HG03571 (cell line): ENCODE measurements around the gene OR8S1.
"Not testable (repeated sequence)": the region's sequence is repeated elsewhere in the genome, so short reads cannot be mapped to it uniquely, and the experiment has no call there.

Experiments used
- ATAC-seq: cut with Tn5 transposase; IDR thresholded peaks from one replicate; pipeline ENCODE4 v1.9.1; 2021; ENCODE audit not compliant: unreplicated experiment

Gene OR8S1, protein sequence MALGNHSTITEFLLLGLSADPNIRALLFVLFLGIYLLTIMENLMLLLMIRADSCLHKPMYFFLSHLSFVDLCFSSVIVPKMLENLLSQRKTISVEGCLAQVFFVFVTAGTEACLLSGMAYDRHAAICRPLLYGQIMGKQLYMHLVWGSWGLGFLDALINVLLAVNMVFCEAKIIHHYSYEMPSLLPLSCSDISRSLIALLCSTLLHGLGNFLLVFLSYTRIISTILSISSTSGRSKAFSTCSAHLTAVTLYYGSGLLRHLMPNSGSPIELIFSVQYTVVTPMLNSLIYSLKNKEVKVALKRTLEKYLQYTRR

DNA sequence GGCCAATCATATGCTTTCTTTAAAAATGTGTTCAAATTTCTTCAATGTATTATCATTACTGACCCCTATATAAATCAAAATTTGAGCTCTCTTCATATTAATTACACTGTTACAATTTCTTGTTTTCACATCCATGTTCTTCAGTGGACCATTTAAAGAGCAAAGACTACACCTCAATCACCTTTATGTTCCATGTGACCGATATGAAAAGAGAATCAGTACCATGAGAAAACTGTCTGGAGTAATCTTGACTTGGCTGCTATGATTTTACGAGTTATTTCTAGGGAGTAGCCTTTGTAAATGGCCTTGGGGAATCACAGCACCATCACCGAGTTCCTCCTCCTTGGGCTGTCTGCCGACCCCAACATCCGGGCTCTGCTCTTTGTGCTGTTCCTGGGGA, at the start of gene OR8S1:
Gene OR8S1 (plus strand): TSS at position 301 of the 400 bp plus-strand sequence. CDS start 0 bp downstream, at position 301.
- no peak for ATAC-seq

GRCh38 chr12:48482198-48482597, 43.2 kb upstream of the OR8S1 start, which contains the start of gene C12orf54:
Gene C12orf54, plus strand, starts transcription at chr12:48482498. Its CDS starts 799 bp downstream, at chr12:48483297.
- ATAC-seq: no peak

- no peak for ATAC-seq
These were observed 42.5 kb upstream of the OR8S1 start for GRCh38 chr12:48482930-48483329.

DNA sequence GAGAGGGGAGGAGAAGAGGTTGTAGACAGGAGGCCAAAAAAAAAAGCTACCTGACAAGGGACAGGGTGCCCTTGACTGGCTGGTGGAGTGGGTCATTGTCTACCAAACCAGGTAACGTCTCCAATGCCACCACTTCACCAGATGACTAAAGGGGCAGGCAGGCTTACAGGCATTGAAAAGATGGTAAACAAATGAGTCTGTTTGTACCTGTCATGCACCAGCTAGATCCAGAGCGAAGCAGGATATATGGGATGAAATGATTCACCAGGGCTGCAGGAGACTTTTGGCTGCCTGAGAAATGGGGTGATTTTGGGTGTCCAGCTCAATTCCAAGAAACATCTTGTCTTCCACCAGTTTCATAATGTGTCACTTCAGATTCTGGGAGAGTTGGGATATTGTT, 39.2 kb upstream of the OR8S1 start:
- no peak for ATAC-seq

- ATAC-seq: no peak
These were observed 38.8 kb upstream of the OR8S1 start for GRCh38 chr12:48486679-48487078.

DNA sequence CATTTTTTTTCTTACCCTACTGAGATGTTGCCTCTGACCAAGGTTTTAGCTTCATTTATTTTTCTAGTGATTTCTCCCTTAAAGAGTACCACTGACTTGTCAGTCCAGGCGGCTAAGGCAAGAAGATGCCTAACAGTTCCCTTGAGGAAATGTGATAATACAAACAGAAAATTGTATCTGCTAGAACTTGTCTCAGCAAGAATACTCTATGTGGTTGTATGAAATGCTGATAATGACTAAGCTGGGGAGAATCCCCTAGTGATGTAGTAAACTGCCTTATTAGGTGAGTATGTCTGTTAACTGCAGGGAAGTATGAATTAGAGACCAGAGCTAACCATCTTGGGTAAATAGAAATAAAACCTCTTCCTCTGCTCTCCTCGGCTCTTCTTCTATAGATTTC, 36.4 kb upstream of the OR8S1 start:
- ATAC-seq: peak; percentile 74

GRCh38 chr12:48489456-48489855, 36.0 kb upstream of the OR8S1 start:
- not testable (repeated sequence) for ATAC-seq

DNA sequence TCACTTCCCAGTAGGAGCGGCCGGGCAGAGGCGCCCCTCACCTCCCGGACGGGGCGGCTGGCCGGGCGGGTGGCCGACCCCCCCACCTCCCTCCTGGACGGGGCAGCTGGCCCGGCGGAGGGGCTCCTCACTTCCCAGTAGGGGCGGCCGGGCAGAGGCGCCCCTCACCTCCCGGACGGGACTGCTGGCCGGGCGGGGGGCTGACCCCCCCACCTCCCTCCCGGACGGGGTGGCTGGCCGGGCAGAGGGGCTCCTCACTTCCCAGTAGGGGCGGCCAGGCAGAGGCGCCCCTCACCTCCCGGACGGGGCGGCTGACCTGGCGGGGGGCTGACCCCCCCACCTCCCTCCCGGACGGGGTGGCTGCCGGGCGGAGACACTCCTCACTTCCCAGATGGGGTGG, 25.2 kb upstream of the OR8S1 start:
- not testable (repeated sequence) for ATAC-seq

GRCh38 chr12:48506836-48507235, 18.6 kb upstream of the OR8S1 start:
- ATAC-seq: not testable (repeated sequence)

DNA sequence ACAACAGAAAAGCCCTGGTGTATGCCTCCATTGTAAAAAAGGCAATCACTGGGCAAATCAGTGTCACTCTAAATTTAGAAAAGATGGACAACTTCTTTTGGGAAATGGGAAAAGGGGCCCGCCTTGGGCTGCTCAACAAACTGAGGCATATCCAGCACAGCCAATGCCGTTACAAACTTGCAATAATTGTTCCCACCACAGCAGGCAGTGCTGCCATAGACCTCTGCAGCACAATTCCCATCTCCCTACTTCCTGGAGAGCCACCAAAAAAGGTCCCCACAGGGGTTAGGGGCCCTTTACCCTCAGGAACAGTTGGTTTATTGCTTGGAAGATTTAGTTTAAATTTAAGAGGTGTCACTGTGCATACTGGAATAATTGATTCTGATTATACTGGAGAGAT, 16.4 kb upstream of the OR8S1 start:
- no peak for ATAC-seq

GRCh38 chr12:48510111-48510510, 15.3 kb upstream of the OR8S1 start:
- ATAC-seq: no peak

- ATAC-seq: no peak
These were observed 12.6 kb upstream of the OR8S1 start for GRCh38 chr12:48512855-48513254.

GRCh38 chr12:48514728-48515127, 10.7 kb upstream of the OR8S1 start:
- no peak for ATAC-seq

DNA sequence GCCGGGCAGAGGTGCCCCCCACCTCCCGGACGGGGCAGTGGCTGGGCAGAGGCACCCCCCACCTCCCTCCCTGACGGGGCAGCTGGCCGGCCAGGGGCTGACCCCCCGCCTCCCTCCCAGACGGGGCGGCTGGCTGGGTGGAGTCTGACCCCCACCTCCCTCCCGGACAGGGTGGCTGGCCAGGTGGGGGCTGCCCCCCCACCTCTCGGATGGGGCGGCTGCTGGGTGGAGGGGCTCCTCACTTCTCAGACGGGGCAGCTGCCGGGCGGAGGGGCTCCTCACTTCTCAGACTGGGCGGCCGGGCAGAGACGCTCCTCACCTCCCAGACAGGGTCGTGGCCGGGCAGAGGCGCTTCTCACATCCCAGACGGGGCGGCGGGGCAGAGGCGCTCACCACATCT, 5.1 kb upstream of the OR8S1 start:
- not testable (repeated sequence) for ATAC-seq

DNA sequence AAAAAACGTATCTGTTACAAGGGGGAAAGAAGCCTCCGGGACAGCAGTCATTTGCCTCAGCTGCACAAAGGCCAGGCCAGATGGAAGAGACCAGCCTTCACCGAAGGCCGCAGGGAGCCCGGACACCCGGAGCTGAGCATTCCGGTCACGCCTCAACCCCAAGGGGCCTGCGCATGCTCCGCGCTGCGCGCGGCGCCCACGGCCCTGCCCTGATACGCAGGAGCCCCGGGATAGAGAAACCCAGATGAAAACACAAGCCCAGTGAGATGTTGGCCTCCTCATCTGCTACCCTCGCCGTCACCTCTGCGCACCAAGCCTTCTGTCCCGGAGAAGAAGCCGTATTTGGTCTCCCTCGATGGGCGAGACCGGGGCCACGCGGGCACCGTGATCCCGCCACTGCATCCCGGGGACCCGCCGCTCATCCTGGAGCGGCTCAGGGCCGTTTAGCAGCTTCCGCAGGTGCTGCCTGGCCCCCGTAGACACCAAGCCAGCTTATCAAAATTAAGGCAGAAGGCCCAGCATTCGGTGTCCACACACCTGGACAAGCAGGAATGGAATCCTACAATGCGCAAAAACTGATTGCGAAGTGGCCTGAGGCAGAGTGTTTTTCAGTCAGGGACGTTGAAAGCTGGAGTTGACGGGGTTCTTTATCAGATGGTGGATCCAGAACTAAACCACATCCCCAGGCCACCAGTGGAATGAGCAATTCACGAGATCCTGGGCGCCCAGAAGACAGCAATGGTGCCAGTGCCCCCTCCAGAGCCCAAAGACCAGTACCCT, 2.6 kb downstream of the OR8S1 start:
- ATAC-seq: no peak

GRCh38 chr12:48532601-48533000, 7.2 kb downstream of the OR8S1 start:
- no peak for ATAC-seq

GRCh38 chr12:48536602-48537001, 11.2 kb downstream of the OR8S1 start:
- ATAC-seq: no peak

DNA sequence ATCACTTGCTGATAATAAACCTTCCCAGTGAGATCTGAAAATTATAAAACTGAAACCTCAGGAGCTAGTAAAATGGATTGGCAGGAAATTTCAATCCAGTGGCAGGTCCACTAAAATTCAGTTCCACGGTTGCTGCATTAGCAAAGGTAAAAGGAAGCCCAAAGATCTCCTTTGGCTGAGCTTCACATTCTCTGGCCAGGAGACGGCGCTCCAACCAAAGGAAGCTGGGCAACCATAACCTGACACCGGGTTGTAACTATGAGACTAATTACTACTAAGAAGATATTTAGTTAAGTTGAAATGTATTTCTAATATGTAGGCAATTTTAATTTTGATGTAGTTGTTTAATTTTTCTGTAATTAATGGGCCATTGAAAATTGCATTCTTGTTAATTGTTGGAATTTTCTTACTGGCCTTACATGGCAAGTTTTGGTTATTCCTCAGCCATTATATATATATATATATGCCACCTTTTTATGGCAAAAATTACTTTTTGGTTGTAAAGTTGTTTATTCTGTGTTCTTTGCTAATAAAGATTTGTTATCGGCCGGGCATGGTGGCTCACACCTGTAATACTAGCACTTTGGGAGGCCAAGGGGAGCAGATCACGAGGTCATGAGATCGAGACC, 17.0 kb downstream of the OR8S1 start:
- no peak for ATAC-seq

- ATAC-seq: no peak
These were observed 20.5 kb downstream of the OR8S1 start for GRCh38 chr12:48545833-48546469.

- not testable (repeated sequence) for ATAC-seq
These were observed 21.6 kb downstream of the OR8S1 start for GRCh38 chr12:48547012-48547411.

- not testable (repeated sequence) for ATAC-seq
These were observed 26.2 kb downstream of the OR8S1 start for GRCh38 chr12:48551636-48552035.
